GM13977 (cell line): Measurements from ENCODE around the gene SLC66A2.

ENCODE experiments used
- DNase-seq: peaks from one replicate; pipeline ENCODE4 v3.0.0; 2012; ENCODE audit warnings: low spot score
- CTCF ChIP-seq: IDR thresholded peaks from 2 replicates; pipeline ENCODE4 v1.5.1; 2012; ENCODE audit warnings: mild to moderate bottlenecking, control low read depth; ENCODE audit not compliant: insufficient read depth; ENCODE audit errors: extremely low read depth, missing control alignments
- in situ Hi-C: fragments of 300-500 bp; cut with MboI; formaldehyde crosslinking; loops from one replicate; pipeline ENCODE4 v1.12.0; 2022; ENCODE audit warnings: low sequenced_read_pairs, low pct_unique_long_range_greater_than_20kb, mixed read lengths, inconsistent platforms; ENCODE audit not compliant: unreplicated experiment

Gene SLC66A2

GRCh38 chr18:79934311-79935097 is 16.9 kb downstream of the SLC66A2 start:
- in situ Hi-C loops, result no loop called here
- DNase-seq, result no peak
- no peak for TF ChIP-seq CTCF

DNA sequence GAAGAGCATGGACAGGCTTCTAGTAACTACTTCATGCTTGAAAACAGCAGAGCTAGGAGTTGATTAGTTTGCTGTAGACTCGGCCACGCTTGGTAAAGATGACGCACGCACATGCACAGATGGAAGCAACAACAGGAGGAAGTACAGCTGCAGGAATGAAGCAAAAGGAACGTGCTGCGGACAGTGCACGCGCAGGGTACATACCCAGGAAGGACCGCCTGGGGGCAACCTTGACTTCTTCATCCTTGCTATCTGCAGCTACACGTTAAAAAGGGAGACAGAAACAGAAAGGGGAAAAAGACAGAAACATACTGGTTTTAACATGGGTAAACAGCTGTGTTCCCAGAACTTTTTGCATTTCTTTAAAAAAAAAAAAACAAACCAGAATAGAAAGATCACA is 17.7 kb downstream of the SLC66A2 start:
- TF ChIP-seq CTCF, result no peak
- DNase-seq, result no peak
- in situ Hi-C loops, result no loop called here

DNA sequence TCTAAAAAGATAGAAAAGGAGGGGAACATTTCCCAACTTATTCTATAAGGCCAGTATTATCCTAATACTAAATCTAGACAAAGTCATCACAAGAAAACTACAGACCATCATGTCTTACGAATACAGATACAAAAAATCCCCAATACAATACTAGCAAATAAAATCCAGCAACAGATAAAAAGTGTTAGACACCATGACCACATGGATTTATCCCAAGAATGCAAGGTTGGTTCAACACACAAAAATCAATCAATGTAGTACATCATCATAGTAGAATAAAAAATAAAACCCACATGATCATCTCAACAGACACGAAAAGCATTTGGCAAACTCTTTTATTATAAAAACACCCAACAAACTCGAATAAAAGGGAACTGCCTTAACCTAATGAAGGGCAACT is 18.5 kb downstream of the SLC66A2 start:
- no peak for DNase-seq
- in situ Hi-C loops, result no loop called here
- TF ChIP-seq CTCF, result no peak

DNA sequence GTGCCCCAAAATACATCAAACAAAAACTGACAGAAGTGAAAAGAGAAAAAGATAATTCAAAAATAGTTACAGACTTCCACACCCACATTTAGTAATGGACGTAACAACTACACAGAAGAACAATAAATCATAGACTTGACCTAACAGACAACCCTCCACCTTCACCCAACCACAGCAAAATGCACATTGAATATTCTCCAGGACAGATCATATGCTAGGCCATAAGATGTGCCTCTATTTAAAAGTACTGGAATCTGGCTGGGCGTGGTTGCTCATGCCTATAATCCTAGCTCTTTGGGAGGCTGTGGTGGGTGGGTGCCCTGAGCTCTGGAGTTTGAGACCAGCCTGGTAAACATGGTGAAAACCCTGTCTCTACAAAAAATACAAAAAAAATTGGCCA is 20.0 kb downstream of the SLC66A2 start:
- no peak for DNase-seq
- no peak for TF ChIP-seq CTCF
- in situ Hi-C loops, result no loop called here

- no peak for TF ChIP-seq CTCF
- in situ Hi-C loops, result no loop called here
- DNase-seq, result no peak
Observed at GRCh38 chr18:79930020-79930642, 21.3 kb downstream of the SLC66A2 start.

- TF ChIP-seq CTCF, result no peak
- DNase-seq, result no peak
- in situ Hi-C loops, result no loop called here
Observed at GRCh38 chr18:79928563-79928960, 22.9 kb downstream of the SLC66A2 start.
